H1 (cell line): ENCODE data around the gene ZNF646. TPM values are rescaled to one million over a fixed set of nuclear protein-coding genes. Genes with fewer than 3 reads are reported as not detected.

Source experiments
- CTCF ChIP-seq, 3 experiments: IDR thresholded peaks; 1 replicate in 2 of 3; 2 replicates in 1 of 3; pipeline versions ENCODE4 v1.5.1 to v1.6.1; 2011; ENCODE audit warnings: low read length in 3 of 3, mild to moderate bottlenecking in 3 of 3, inconsistent platforms in 2 of 3, low read depth in 1 of 3, moderate library complexity in 1 of 3; ENCODE audit not compliant: insufficient read depth in 1 of 3; ENCODE audit errors: control extremely low read depth in 1 of 3
- EZH2 ChIP-seq: fragments of 200-600 bp; sonication (generic); IDR thresholded peaks from 2 replicates; pipeline ENCODE4 v1.7.1; 2012; ENCODE audit warnings: low read depth, mild to moderate bottlenecking, moderate library complexity, low read length, inconsistent platforms; ENCODE audit not compliant: severe bottlenecking
- GABPA ChIP-seq: IDR thresholded peaks from 2 replicates; pipeline ENCODE4 v1.6.1; 2011; ENCODE audit warnings: mild to moderate bottlenecking, low read length, moderate library complexity, borderline replicate concordance; ENCODE audit not compliant: insufficient read depth
- GTF2F1 ChIP-seq: IDR thresholded peaks from 2 replicates; pipeline ENCODE4 v1.6.1; 2012; ENCODE audit warnings: low read depth, low read length, improper control_type of control experiment, borderline replicate concordance
- RNF2 ChIP-seq: fragments of 200-900, 300-1000 bp; sonication (generic); IDR thresholded peaks from 2 replicates; pipeline ENCODE4 v1.7.1; 2016; ENCODE audit warnings: borderline replicate concordance, low read depth, mild to moderate bottlenecking, antibody characterized with exemption, low read length; ENCODE audit not compliant: poor library complexity, severe bottlenecking; ENCODE audit errors: missing control alignments
- polyA plus RNA-seq, 7 experiments: library from polyadenylated mRNA; depleted of rRNA in 3 of 7; stranded (reverse) in 5 of 7; unstranded in 2 of 7; fragments of >200 nt in 5 of 7; fragments of 200-250 nt in 2 of 7; gene quantifications; 1 replicate in 5 of 7; 2 replicates in 1 of 7; 4 replicates in 1 of 7; pipeline versions ENCODE4 v1.2.1 to v1.2.3, GENCODE V29; 2011 to 2013; ENCODE audit warnings: missing spikeins in 2 of 7, mixed read lengths in 2 of 7
- total RNA-seq: library from RNA; stranded (reverse); fragmentation: NEBNext Ultra II Directional; extraction: Animal tissue kit (Norgen Biotek cat#: 25700); gene quantifications from 2 replicates; pipeline ENCODE4 v1.2.1, GENCODE V29; 2021

Gene ZNF646
- total and polyA plus RNA-seq, 2 of the 8 experiments (the other 6 are each of a cell fraction or from before 2014, with no cell fraction given): 6.5 to 25.0 TPM

- no peak for TF ChIP-seq CTCF (IDR thresholded peaks at IDR 0.05; ENCODE audit: control extremely low read depth in 1 of 3, insufficient read depth in 1 of 3, low read depth in 1 of 3, low read length in 3 of 3)
- TF ChIP-seq GTF2F1: no peak
- TF ChIP-seq EZH2: no peak
- no peak for TF ChIP-seq GABPA
- TF ChIP-seq RNF2: no peak
Observed at GRCh38 chr16:31083556-31083955, 9.3 kb downstream of the ZNF646 start (continued).
